Measurements from ENCODE around the gene SERAC1. TPM values are rescaled to one million over a fixed set of nuclear protein-coding genes. Genes with fewer than 3 reads are reported as not detected.

SERAC1 gene
- total RNA-seq, 1 donor, result 33.7 TPM

DNA sequence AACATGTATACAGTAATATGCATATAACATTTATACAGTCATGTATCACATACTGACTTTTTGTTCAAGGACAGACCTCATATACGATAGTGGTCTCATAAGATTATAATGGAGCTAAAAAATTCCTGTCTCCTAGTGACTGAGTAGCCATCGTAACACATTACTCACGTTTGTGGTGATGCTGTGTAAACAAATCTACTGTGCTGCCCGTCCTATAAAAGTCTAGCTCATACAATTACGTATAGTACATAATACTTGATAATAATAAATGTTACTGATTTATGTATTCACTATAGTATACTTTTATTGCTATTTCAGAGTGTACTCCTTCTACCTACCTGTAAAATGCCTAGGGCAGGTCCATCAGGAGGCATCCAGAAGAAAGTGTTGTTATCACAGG is 17.4 kb downstream of the SERAC1 start:
- Histone ChIP-seq H3K36me3 (ENCODE audit: insufficient read depth, low read length) (peaks cover 36% of the 10 kb centered on the region), H3K4me1 (ENCODE audit: insufficient read depth, low read length) (peaks cover 20% of the 10 kb centered on the region), H3K4me2 (ENCODE audit: insufficient read depth, low read length) (peak overlapping the region; percentile 64), H3K9me3 (ENCODE audit: low read depth, low read length) (no peaks in the 10 kb centered on the region), H4K20me1 (ENCODE audit: insufficient read depth, low read length) (peaks cover 8% of the 10 kb centered on the region), H3K4me3 (ENCODE audit: insufficient read depth, low read length) (no peak overlapping the region), H2AFZ (ENCODE audit: low read length) (no peak overlapping the region), H3K27ac (ENCODE audit: low read depth, low read length) (peak overlapping the region; percentile 89), H3K79me2 (ENCODE audit: insufficient read depth, low read length) (peaks cover 8% of the 10 kb centered on the region), H3K27me3 (ENCODE audit: insufficient read depth, low read length) (no peaks in the 10 kb centered on the region)
- TF ChIP-seq, protein P1, sequence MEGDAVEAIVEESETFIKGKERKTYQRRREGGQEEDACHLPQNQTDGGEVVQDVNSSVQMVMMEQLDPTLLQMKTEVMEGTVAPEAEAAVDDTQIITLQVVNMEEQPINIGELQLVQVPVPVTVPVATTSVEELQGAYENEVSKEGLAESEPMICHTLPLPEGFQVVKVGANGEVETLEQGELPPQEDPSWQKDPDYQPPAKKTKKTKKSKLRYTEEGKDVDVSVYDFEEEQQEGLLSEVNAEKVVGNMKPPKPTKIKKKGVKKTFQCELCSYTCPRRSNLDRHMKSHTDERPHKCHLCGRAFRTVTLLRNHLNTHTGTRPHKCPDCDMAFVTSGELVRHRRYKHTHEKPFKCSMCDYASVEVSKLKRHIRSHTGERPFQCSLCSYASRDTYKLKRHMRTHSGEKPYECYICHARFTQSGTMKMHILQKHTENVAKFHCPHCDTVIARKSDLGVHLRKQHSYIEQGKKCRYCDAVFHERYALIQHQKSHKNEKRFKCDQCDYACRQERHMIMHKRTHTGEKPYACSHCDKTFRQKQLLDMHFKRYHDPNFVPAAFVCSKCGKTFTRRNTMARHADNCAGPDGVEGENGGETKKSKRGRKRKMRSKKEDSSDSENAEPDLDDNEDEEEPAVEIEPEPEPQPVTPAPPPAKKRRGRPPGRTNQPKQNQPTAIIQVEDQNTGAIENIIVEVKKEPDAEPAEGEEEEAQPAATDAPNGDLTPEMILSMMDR (IDR thresholded peaks at IDR 0.05; ENCODE audit: extremely low read depth, low read depth, low read length), result no peak
- peak; percentile 78 for DNase-seq (ENCODE audit: insufficient read length, low spot score, missing footprints)

DNA sequence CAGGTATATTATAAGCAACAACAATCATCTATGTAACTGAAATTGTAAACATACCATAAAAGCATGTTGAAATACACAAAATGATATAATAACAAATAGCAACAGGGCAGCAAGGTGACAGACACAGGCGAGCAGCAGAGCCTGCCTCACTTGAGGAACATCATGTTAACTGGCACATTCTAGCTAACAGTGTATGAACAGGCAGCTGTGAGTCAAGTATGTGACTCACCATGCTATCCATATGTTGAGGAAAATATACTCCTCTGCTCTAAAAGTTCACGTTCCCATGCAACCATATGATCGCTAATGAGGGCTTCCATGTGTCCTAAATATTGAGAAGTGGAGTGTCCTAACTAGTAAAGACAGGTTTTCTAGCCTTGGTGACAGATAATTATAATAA is 18.4 kb downstream of the SERAC1 start:
- Histone ChIP-seq H3K4me2 (ENCODE audit: insufficient read depth, low read length) (no peak overlapping the region), H3K79me2 (ENCODE audit: insufficient read depth, low read length) (peaks cover 6% of the 10 kb centered on the region), H3K4me3 (ENCODE audit: insufficient read depth, low read length) (no peak overlapping the region), H4K20me1 (ENCODE audit: insufficient read depth, low read length) (peaks cover 8% of the 10 kb centered on the region), H3K4me1 (ENCODE audit: insufficient read depth, low read length) (peaks cover 29% of the 10 kb centered on the region), H2AFZ (ENCODE audit: low read length) (no peak overlapping the region), H3K27me3 (ENCODE audit: insufficient read depth, low read length) (no peaks in the 10 kb centered on the region), H3K27ac (ENCODE audit: low read depth, low read length) (peak overlapping the region; percentile 89), H3K36me3 (ENCODE audit: insufficient read depth, low read length) (peaks cover 30% of the 10 kb centered on the region), H3K9me3 (ENCODE audit: low read depth, low read length) (no peaks in the 10 kb centered on the region)
- TF ChIP-seq, protein P1 (IDR thresholded peaks at IDR 0.05; ENCODE audit: extremely low read depth, low read depth, low read length), result no peak
- DNase-seq (ENCODE audit: insufficient read length, low spot score, missing footprints), result peak; percentile 88

DNA sequence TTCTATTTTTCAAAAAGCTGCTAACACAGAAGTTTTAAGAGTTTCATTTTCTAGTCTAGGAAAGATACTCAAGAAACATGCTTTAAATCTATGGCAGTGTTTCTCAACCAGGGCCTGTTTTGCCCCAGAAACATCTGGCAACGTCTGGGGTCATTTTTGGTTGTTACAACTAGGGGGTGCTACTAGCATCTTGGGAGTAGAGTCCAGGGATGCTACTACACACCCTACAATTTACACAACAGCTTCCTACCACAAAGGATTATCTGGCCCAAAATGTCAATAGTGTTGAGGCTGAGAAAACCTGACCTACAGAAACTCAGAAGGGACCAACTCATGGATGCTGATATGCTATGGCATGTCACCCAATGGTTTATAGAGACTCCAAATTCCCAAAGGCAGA is 24.4 kb downstream of the SERAC1 start:
- peak; percentile 51 for DNase-seq (ENCODE audit: insufficient read length, low spot score, missing footprints)
- no peaks in the 10 kb centered on the region for H3K27me3 ChIP-seq (ENCODE audit: insufficient read depth, low read length)
- peak overlapping the region; percentile 1 for H3K27ac ChIP-seq (ENCODE audit: low read depth, low read length)
- H3K4me3 ChIP-seq (ENCODE audit: insufficient read depth, low read length), result no peak overlapping the region
- TF ChIP-seq, protein P1 (IDR thresholded peaks at IDR 0.05; ENCODE audit: extremely low read depth, low read depth, low read length), result peak; percentile 51
- H4K20me1 ChIP-seq (ENCODE audit: insufficient read depth, low read length), result no peaks in the 10 kb centered on the region
- H2AFZ ChIP-seq (ENCODE audit: low read length), result no peak overlapping the region
- no peaks in the 10 kb centered on the region for H3K79me2 ChIP-seq (ENCODE audit: insufficient read depth, low read length)
- no peak overlapping the region for H3K4me2 ChIP-seq (ENCODE audit: insufficient read depth, low read length)
- peaks cover 58% of the 10 kb centered on the region for H3K36me3 ChIP-seq (ENCODE audit: insufficient read depth, low read length)
- H3K9me3 ChIP-seq (ENCODE audit: low read depth, low read length), result no peaks in the 10 kb centered on the region
- H3K4me1 ChIP-seq (ENCODE audit: insufficient read depth, low read length), result peaks cover 25% of the 10 kb centered on the region

DNA sequence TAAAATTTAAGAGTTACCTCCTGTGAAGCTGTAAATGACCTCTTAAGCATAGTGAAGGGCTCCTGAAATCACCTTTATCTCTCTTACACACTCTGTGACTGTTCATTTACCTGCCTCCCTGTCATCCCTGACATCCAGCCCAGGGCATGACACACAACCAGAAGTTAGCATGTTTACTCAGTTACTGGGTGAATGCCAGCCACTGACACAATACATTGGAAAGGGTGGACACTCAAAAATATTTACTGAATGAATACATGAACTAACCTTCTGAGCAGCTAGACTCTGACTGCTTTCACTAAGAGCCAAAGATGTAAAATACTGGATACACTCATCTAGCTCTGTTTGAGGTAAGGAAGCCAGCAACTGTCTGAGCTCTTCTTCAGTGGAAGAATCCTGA is 25.3 kb downstream of the SERAC1 start:
- TF ChIP-seq, protein P1 (IDR thresholded peaks at IDR 0.05; ENCODE audit: extremely low read depth, low read depth, low read length), result no peak
- Histone ChIP-seq H3K79me2 (ENCODE audit: insufficient read depth, low read length) (no peaks in the 10 kb centered on the region), H3K4me1 (ENCODE audit: insufficient read depth, low read length) (peaks cover 25% of the 10 kb centered on the region), H3K9me3 (ENCODE audit: low read depth, low read length) (no peaks in the 10 kb centered on the region), H3K36me3 (ENCODE audit: insufficient read depth, low read length) (peaks cover 62% of the 10 kb centered on the region), H3K4me3 (ENCODE audit: insufficient read depth, low read length) (no peak overlapping the region), H3K27ac (ENCODE audit: low read depth, low read length) (peak overlapping the region; percentile 1), H2AFZ (ENCODE audit: low read length) (no peak overlapping the region), H4K20me1 (ENCODE audit: insufficient read depth, low read length) (no peaks in the 10 kb centered on the region), H3K27me3 (ENCODE audit: insufficient read depth, low read length) (no peaks in the 10 kb centered on the region), H3K4me2 (ENCODE audit: insufficient read depth, low read length) (no peak overlapping the region)
- peak; percentile 77 for DNase-seq (ENCODE audit: insufficient read length, low spot score, missing footprints)
